RWPE2 (cell line): ENCODE results near the gene PHF1.

Experiments
- ATAC-seq: fragments of 200-7000 bp; cut with Tn5 transposase; 3 replicates; pipeline ENCODE4 v1.9.1; 2021; ENCODE audit warnings: low read depth
- DNase-seq: peaks from one replicate; pipeline ENCODE4 v3.0.0-alpha.2; 2020; ENCODE audit warnings: low spot score
- H3K27ac ChIP-seq: fragments of 450-650 bp; 2 replicates; pipeline ENCODE4 v1.5.1; 2017; ENCODE audit warnings: mild to moderate bottlenecking; ENCODE audit not compliant: poor library complexity, severe bottlenecking
- H3K27me3 ChIP-seq: fragments of 250-450 bp; sonication (Bioruptor Pico); 2 replicates; pipeline ENCODE4 v1.5.1; 2021; ENCODE audit warnings: mild to moderate bottlenecking, moderate library complexity; ENCODE audit not compliant: insufficient read depth, poor library complexity, severe bottlenecking
- H3K36me3 ChIP-seq: fragments of 250-450 bp; sonication (Bioruptor Pico); 2 replicates; pipeline ENCODE4 v1.5.1; 2020; ENCODE audit warnings: low read depth, mild to moderate bottlenecking, moderate library complexity
- H3K4me1 ChIP-seq: fragments of 250-450 bp; sonication (Bioruptor Pico); 2 replicates; pipeline ENCODE4 v1.5.1; 2021; ENCODE audit warnings: mild to moderate bottlenecking, moderate library complexity; ENCODE audit not compliant: insufficient read depth, poor library complexity, severe bottlenecking
- H3K4me3 ChIP-seq: fragments of 250-450 bp; sonication (Bioruptor Pico); 2 replicates; pipeline ENCODE4 v1.5.1; 2021; ENCODE audit warnings: mild to moderate bottlenecking, moderate library complexity; ENCODE audit not compliant: severe bottlenecking
- H3K9me3 ChIP-seq: fragments of 250-450 bp; sonication (Bioruptor Pico); 2 replicates; pipeline ENCODE4 v1.5.1; 2021; ENCODE audit warnings: mild to moderate bottlenecking, moderate library complexity; ENCODE audit not compliant: severe bottlenecking
- TF ChIP-seq, protein P1 (sequence below): fragments of 450-650 bp; IDR thresholded peaks from one replicate; pipeline ENCODE4 v1.5.1; 2017; ENCODE audit warnings: mild to moderate bottlenecking, moderate library complexity; ENCODE audit not compliant: poor library complexity, severe bottlenecking

PHF1 gene

GRCh38 chr6:33425668-33426577 is 15.1 kb downstream of the PHF1 start:
- TF ChIP-seq, protein P1, sequence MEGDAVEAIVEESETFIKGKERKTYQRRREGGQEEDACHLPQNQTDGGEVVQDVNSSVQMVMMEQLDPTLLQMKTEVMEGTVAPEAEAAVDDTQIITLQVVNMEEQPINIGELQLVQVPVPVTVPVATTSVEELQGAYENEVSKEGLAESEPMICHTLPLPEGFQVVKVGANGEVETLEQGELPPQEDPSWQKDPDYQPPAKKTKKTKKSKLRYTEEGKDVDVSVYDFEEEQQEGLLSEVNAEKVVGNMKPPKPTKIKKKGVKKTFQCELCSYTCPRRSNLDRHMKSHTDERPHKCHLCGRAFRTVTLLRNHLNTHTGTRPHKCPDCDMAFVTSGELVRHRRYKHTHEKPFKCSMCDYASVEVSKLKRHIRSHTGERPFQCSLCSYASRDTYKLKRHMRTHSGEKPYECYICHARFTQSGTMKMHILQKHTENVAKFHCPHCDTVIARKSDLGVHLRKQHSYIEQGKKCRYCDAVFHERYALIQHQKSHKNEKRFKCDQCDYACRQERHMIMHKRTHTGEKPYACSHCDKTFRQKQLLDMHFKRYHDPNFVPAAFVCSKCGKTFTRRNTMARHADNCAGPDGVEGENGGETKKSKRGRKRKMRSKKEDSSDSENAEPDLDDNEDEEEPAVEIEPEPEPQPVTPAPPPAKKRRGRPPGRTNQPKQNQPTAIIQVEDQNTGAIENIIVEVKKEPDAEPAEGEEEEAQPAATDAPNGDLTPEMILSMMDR: peak; percentile 74
- Histone ChIP-seq H3K27ac (peak overlapping the region; percentile 82), H3K4me3 (peak overlapping the region; percentile 42), H3K4me1 (peaks cover 25% of the 10 kb centered on the region), H3K36me3 (no peaks in the 10 kb centered on the region), H3K27me3 (no peaks in the 10 kb centered on the region), H3K9me3 (no peaks in the 10 kb centered on the region)
- ATAC-seq: peak; percentile 66
- peak; percentile 91 for DNase-seq

DNA sequence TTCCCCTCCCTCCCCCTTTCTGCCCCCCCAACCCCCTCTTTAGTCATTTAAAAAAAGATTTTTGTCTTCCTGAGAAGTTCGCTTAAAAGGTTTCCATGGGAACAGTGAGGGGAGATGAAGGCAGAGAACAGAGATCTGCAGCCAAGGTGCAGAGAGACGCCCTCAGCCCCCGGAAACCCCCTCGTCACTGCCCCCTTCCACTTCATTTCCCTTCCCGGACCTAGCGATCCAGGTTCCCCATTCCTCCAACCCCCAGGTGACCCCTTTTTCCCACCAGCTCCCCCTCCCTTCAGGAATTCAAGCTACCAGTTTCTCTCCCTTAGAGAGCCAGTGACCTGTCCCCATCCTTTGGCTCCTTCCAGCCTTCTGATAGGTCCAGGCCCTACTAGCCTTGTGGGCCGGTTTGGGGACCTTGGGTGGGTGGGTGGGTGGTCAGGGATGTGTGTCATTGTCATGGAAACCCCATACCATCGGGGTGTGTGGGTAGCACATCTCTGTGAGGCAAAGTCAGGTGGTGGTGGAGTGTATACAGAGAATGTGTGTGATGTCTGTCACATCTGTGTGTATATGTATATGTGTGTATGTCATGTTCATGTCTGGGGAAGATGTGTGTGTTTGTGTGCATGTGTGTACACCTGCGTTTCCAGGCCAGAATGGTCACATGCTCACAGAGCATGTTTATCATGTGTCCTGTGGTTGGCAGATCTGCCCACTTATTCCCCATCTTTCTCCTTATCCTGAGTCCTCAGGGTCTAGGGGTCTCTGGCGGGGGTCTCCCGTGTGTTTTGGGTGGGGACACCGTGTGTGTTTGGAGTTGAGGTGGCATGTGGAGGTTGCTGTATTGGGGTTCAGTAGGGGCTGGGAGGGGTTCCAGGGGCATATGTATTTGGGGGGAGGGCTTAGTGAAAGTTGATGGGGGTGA is 16.0 kb downstream of the PHF1 start:
- Histone ChIP-seq H3K9me3 (no peaks in the 10 kb centered on the region), H3K27ac (peak overlapping the region; percentile 82), H3K27me3 (no peaks in the 10 kb centered on the region), H3K4me1 (peaks cover 30% of the 10 kb centered on the region), H3K4me3 (peak overlapping the region; percentile 69), H3K36me3 (no peaks in the 10 kb centered on the region)
- TF ChIP-seq, protein P1: no peak
- ATAC-seq: no peak
- DNase-seq: no peak

DNA sequence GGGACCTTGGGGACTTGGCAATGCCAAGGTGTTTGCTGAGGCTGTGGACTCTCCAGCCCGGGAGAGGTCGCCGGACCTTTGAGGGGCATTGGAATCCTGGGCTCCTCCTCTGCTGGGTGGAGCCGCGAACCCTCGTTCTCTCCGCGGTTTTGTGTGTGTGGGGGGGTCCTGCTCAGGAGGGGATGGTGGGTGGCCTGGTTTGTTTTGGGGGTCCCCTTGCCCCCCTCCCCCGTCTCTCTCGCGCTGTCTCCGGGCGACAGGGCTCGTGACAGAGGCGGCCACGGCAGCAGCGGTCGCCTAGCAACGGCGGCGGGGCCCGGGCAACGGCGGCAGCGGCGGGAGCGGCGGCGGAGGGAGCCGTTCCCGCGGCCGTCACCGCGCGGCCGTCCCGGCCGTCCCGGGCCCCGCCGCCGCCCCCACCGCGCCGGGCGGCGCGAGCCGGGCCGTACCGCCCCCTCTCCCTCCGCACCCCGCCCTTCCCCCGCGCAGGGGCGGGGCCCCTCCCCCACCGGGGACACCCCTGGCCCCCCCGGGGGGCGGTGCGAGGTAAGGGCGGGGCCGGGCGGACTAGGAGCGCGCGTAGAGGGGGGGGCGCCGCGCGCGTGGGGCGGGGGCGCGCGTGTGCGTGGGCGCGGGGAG is 16.9 kb downstream of the PHF1 start:
- Histone ChIP-seq H3K27me3 (no peaks in the 10 kb centered on the region), H3K4me3 (peak overlapping the region; percentile 69), H3K36me3 (no peaks in the 10 kb centered on the region), H3K27ac (peak overlapping the region; percentile 82), H3K9me3 (no peaks in the 10 kb centered on the region), H3K4me1 (peaks cover 30% of the 10 kb centered on the region)
- TF ChIP-seq, protein P1: no peak
- ATAC-seq: no peak
- DNase-seq: no peak

DNA sequence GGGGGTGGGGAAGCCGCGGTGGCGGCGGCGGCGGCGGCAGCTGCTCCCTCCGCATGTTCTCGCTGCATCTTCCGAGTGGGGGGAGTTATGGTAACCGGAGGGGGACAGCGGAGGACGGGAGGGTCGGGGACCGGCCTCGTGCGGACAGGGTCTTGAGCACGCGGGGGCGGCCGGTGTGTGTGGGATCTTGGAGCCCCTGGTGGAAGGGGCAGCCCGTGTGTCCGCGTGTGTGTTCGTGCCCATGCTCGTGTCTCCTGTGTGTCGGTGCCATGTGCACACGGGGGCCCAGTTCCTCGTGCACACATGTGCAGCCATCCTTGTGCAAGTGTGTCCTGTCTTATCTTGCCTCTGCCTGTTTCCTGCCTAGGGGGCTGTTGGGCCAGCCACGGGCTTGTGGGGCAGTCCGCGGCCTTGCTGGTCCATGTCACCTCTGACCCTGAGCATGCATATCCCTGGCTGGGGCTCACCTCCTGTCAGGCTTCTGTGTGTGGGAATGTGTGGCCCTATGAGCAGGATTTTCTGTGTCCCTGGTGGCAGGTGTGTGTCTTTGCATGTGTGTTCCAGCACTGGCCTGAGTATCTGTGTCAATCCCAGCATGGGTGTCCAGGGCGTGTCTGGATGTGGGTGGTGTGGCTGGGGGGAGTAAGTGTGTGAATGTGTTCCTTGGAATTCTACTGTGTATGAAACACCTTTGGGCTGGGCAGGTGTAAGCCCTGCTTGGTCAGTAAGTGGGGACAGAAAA is 17.6 kb downstream of the PHF1 start:
- DNase-seq (no peak), ATAC-seq (peak; percentile 46)
- Histone ChIP-seq H3K9me3 (no peaks in the 10 kb centered on the region), H3K4me3 (peak overlapping the region; percentile 69), H3K4me1 (peaks cover 30% of the 10 kb centered on the region), H3K27ac (peak overlapping the region; percentile 82), H3K36me3 (no peaks in the 10 kb centered on the region), H3K27me3 (no peaks in the 10 kb centered on the region)
- TF ChIP-seq, protein P1: peak; percentile 32
